ENCODE results near the gene SPG7. TPM values are rescaled to one million over a fixed set of nuclear protein-coding genes. Genes with fewer than 3 reads are reported as not detected.
"Not testable (repeated sequence)": the region's sequence is repeated elsewhere in the genome, so short reads cannot be mapped to it uniquely, and the experiment has no call there.

Gene SPG7
- total RNA-seq, 2 donors from 2014 or later = 214 to 333 TPM

DNA sequence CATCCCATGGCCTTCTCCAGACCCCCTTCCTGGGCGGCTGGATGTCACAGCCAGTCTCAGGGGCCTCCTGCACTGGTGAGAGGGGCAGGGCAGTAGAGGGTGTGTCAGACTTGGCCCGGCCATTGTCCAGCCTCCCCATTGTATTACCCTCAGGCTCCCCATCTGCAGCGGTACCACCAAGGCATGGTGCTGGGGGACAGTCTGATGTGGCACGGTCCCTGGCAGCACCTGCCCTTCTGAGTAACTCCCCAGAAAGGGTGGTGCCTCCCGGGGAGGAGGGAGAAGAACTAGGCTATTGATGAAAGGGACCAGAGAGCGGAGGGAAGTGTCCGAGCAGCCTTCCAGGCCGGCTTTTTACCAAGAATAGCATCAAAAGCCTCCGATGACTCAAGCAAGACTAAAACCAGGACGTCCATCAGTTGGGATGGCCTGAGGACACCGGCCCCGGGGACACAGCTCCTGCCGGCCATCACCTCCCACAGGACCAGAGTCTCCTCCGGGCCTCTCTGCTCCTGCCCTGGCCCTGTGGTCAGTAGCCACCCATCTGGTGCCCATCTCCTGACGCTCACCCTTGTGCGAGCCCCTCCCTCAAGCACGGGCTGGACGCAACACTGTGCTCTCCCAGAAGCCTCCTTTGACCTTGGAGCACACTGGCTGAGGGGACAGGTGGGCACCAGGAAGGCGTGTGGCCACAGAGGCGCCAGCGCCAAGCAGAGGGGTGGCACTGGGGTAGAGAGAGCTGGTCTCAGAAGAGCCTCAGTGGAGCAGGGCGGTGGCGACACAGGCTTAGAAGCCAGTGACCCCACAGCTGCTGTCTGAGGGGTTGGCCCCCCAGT, 61.5 kb downstream of the SPG7 start:
- H3K36me3 ChIP-seq = no peaks in the 10 kb centered on the region
- H3K4me3 ChIP-seq = no peak overlapping the region
- DNase-seq (ENCODE audit: low spot score) (no peak), ATAC-seq (ENCODE audit: insufficient number of reproducible peaks, low FRiP score, low read depth) (no peak)
- H3K4me1 ChIP-seq (ENCODE audit: control insufficient read depth in 1 of 2, low read depth in 2 of 2) = peaks cover 17 to 23% of the 10 kb centered on the region in 2 donors
- no peak overlapping the region for H3K27ac ChIP-seq
- TF ChIP-seq, protein P1, sequence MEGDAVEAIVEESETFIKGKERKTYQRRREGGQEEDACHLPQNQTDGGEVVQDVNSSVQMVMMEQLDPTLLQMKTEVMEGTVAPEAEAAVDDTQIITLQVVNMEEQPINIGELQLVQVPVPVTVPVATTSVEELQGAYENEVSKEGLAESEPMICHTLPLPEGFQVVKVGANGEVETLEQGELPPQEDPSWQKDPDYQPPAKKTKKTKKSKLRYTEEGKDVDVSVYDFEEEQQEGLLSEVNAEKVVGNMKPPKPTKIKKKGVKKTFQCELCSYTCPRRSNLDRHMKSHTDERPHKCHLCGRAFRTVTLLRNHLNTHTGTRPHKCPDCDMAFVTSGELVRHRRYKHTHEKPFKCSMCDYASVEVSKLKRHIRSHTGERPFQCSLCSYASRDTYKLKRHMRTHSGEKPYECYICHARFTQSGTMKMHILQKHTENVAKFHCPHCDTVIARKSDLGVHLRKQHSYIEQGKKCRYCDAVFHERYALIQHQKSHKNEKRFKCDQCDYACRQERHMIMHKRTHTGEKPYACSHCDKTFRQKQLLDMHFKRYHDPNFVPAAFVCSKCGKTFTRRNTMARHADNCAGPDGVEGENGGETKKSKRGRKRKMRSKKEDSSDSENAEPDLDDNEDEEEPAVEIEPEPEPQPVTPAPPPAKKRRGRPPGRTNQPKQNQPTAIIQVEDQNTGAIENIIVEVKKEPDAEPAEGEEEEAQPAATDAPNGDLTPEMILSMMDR (IDR thresholded peaks at IDR 0.05) = no peak
- no peaks in the 10 kb centered on the region for H3K27me3 ChIP-seq (replicated peaks; ENCODE audit: insufficient read depth)
- H3K9me3 ChIP-seq = no peaks in the 10 kb centered on the region

DNA sequence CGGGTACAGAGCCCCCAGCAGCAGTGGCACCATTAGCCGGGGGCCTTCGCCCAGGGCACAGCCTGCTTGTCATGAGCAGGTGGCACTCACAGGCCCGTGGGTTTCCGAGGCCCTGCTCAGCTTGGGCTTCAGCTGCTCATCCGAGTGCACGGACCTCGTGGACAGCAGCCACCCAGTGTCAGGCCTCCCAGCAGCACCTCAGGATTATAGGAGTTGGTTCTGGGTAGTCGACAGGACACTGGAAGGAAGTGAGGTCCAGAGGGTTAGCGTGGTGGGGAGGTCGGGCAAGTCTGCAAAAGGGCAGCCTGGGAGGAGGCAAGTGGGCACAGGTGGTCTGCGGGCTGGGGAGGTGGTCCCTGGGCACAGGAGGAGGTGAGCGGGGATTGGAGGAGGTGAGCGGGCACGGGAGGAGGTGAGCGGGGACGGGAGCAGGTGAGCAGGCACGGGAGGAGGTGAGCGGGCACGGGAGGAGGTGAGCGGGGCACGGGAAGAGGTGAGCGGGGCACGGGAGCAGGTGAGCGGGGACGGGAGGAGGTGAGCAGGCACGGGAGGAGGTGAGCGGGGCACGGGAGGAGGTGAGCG, 62.2 kb downstream of the SPG7 start:
- DNase-seq (ENCODE audit: low spot score) (no peak), ATAC-seq (ENCODE audit: insufficient number of reproducible peaks, low FRiP score, low read depth) (no peak)
- TF ChIP-seq, protein P1 (IDR thresholded peaks at IDR 0.05) = no peak
- H3K4me1 ChIP-seq (ENCODE audit: control insufficient read depth in 1 of 2, low read depth in 2 of 2) = peaks cover 18 to 23% of the 10 kb centered on the region in 2 donors
- H3K9me3 ChIP-seq = no peaks in the 10 kb centered on the region
- no peaks in the 10 kb centered on the region for H3K36me3 ChIP-seq
- peaks cover 4% of the 10 kb centered on the region for H3K27me3 ChIP-seq (replicated peaks; ENCODE audit: insufficient read depth)
- H3K27ac ChIP-seq = no peak overlapping the region
- H3K4me3 ChIP-seq = no peak overlapping the region

DNA sequence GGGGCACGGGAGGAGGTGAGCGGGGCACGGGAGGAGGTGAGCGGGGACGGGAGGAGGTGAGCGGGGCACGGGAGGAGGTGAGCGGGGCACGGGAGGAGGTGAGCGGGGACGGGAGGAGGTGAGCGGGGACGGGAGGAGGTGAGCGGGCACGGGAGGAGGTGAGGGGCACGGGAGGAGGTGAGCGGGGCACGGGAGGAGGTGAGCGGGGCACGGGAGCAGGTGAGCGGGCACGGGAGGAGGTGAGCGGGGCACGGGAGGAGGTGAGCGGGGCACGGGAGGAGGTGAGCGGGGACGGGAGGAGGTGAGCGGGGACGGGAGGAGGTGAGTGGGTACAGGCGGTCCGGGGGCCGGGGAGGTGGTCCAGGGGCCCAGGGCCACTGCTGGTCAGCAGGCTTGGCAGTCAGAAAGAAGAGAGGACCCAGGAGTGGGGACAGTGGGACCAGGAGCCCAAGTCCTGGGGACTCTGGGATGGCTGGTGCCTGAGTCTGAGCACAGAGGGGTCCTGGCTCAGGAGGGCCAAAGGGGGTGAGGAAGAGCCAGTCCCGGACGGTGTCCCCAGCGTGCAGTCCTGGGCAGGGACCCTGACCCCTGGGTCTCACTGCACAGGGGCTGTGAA, 62.9 kb downstream of the SPG7 start:
- not testable (repeated sequence) for H3K27ac ChIP-seq; H3K36me3 ChIP-seq; H3K9me3 ChIP-seq; ATAC-seq (ENCODE audit: insufficient number of reproducible peaks, low FRiP score, low read depth); H3K4me3 ChIP-seq; H3K27me3 ChIP-seq (replicated peaks; ENCODE audit: insufficient read depth); DNase-seq (ENCODE audit: low spot score)
- peaks cover 11 to 22% of the 10 kb centered on the region in 2 donors for H3K4me1 ChIP-seq (ENCODE audit: control insufficient read depth in 1 of 2, low read depth in 2 of 2)

DNA sequence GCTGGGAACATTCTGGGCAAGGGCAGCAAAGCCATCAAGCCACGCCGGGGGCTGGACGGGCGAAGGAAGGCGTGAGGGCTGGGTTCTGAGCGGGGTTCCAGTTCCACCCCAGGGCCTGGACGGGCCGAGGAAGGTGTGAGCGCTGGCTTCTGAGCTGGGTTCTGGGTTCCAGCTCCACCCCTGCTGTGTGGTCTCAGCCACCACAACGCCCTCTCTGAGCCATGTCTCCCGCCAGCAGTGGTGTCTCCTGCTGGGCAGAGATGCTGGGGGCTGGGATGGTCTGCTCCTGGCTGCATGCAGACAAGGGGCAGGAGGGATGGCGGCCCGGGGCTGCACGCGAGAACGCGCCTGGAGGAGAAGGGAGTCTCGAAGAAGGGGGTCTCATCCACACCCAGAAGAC, 63.4 kb downstream of the SPG7 start:
- Histone ChIP-seq H3K4me3 (no peak overlapping the region), H3K9me3 (no peaks in the 10 kb centered on the region), H3K27me3 (replicated peaks; ENCODE audit: insufficient read depth) (peaks cover 4% of the 10 kb centered on the region), H3K27ac (no peak overlapping the region), H3K4me1 (ENCODE audit: control insufficient read depth in 1 of 2, low read depth in 2 of 2) (peaks cover 11 to 17% of the 10 kb centered on the region in 2 donors), H3K36me3 (no peaks in the 10 kb centered on the region)
- ATAC-seq (ENCODE audit: insufficient number of reproducible peaks, low FRiP score, low read depth) (no peak), DNase-seq (ENCODE audit: low spot score) (no peak)
- TF ChIP-seq, protein P1 (IDR thresholded peaks at IDR 0.05) = no peak

DNA sequence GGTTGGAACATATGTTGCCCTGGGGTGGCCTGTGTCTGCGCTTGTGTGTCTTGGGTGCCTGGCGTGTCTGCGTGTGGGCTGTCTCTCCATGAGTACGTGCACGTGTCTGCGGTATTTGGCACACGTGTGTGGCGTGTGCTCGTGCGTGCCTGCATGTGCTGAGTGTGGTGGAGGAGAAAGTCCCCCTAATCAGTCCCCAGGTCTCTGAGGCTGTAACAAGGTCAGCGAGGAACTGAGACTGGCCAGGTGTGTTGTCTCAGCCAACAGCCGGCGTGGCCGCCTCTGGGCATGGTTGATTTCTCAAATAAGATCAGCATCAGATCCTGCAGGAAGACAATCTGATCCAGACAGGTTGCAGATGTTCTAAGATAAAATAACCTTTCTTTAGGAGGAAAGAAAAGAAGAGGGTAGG, 63.9 kb downstream of the SPG7 start:
- Histone ChIP-seq H3K9me3 (no peaks in the 10 kb centered on the region), H3K4me3 (no peak overlapping the region), H3K27me3 (replicated peaks; ENCODE audit: insufficient read depth) (peaks cover 4% of the 10 kb centered on the region), H3K4me1 (ENCODE audit: control insufficient read depth in 1 of 2, low read depth in 2 of 2) (peaks cover 11 to 17% of the 10 kb centered on the region in 2 donors), H3K36me3 (no peaks in the 10 kb centered on the region), H3K27ac (no peak overlapping the region)
- ATAC-seq (ENCODE audit: insufficient number of reproducible peaks, low FRiP score, low read depth) (no peak), DNase-seq (ENCODE audit: low spot score) (no peak)
- TF ChIP-seq, protein P1 (IDR thresholded peaks at IDR 0.05) = no peak
